Keratinocyte (primary cell): ENCODE data around the gene ZNF581.

Experiments used
- CTCF ChIP-seq, 3 experiments: IDR thresholded peaks in 1 of 3; conservative IDR thresholded peaks in 1 of 3; optimal IDR thresholded peaks in 1 of 3; 2 replicates in 2 of 3; 3 replicates in 1 of 3; pipeline versions ENCODE3 to v1.5.1; 2011; ENCODE audit warnings: low read length in 3 of 3, mild to moderate bottlenecking in 3 of 3, moderate library complexity in 2 of 3, control low read depth in 1 of 3, inconsistent platforms in 1 of 3; ENCODE audit not compliant: insufficient read depth in 2 of 3; ENCODE audit errors: extremely low read depth in 1 of 3
- EZH2 ChIP-seq: IDR thresholded peaks from one replicate; pipeline ENCODE4 v1.6.1; 2012; ENCODE audit warnings: inconsistent platforms, mild to moderate bottlenecking, low read length, moderate library complexity

DNA sequence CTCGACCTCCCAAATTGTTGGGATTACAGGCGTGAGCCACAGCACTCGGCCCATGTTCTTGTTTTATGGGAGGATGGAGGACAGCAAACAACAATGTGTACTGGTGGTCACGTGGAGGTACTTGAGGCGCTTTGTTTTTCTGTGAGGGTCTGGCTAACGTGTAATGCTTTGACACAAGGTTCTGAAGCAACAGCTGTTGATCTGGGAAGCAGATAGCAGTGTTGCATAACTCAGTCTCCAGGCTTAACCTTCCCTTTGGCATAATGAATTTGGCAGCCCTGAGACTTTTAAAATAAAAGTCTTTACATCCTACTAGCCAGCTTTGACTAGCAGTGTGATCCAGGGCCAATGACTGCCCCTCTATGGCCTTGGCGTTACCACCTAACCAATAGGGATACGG lies 9.6 kb upstream of the ZNF581 start:
- TF ChIP-seq CTCF (optimal IDR thresholded peaks at IDR 0.05 in 1 of 3, IDR thresholded peaks at IDR 0.05 in 1 of 3, conservative IDR thresholded peaks at IDR 0.05 in 1 of 3; ENCODE audit: extremely low read depth in 1 of 3, insufficient read depth in 2 of 3, low read length in 3 of 3) (no peak), EZH2 (no peak)
